Naive thymus-derived CD4-positive, alpha-beta T cell (primary cell): ENCODE data around the gene DHRS7B. TPM values are rescaled to one million over a fixed set of nuclear protein-coding genes. Genes with fewer than 3 reads are reported as not detected.
"Not testable (repeated sequence)": the region's sequence is repeated elsewhere in the genome, so short reads cannot be mapped to it uniquely, and the experiment has no call there.

Experiments used
- ATAC-seq: fragments of 150-1000 bp; cut with Tn5 transposase; 2 replicates; pipeline ENCODE4 v1.10.0; 2021; ENCODE audit warnings: mild to moderate bottlenecking, moderate library complexity
- CTCF ChIA-PET: fragments of 350-600 bp; sonication (Branson Sonifier 250); formaldehyde crosslinking; loops from one replicate; lab custom pipeline; 2021; ENCODE audit warnings: antibody characterized with exemption; lab: Charles Lee
- POLR2A ChIA-PET: fragments of 350-600 bp; sonication (Branson Sonifier 250); formaldehyde crosslinking; loops from one replicate; lab custom pipeline; 2021; ENCODE audit warnings: antibody characterized with exemption, inconsistent platforms; lab: Charles Lee
- DNase-seq, 9 donors: peaks; one replicate each; pipeline versions ENCODE4 v3.0.0 to v3.0.0-alpha.2; 2020 to 2022; ENCODE audit warnings: mixed read lengths in 1 of 9
- H3K27ac ChIP-seq: one replicate; pipeline ENCODE4 v1.7.0; 2013; ENCODE audit warnings: mild to moderate bottlenecking, low read depth, low read length, moderate library complexity
- H3K27me3 ChIP-seq, 2 donors: one replicate each; pipeline ENCODE4 v1.7.0; 2013; ENCODE audit warnings: low read length in 2 of 2, mild to moderate bottlenecking in 2 of 2, moderate library complexity in 2 of 2; ENCODE audit not compliant: control insufficient read depth in 2 of 2, insufficient read depth in 2 of 2
- H3K36me3 ChIP-seq, 3 experiments: 1 replicate in 2 of 3; 2 replicates in 1 of 3; pipeline ENCODE4 v1.7.0; 2013; ENCODE audit warnings: low read length in 3 of 3, mild to moderate bottlenecking in 3 of 3, moderate library complexity in 1 of 3; ENCODE audit not compliant: insufficient read depth in 3 of 3, control insufficient read depth in 2 of 3
- H3K4me1 ChIP-seq, 2 donors: one replicate each; pipeline ENCODE4 v1.7.0; 2013; ENCODE audit warnings: low read length in 2 of 2, mild to moderate bottlenecking in 2 of 2, moderate library complexity in 1 of 2; ENCODE audit not compliant: control insufficient read depth in 2 of 2, insufficient read depth in 2 of 2
- H3K4me3 ChIP-seq: 2 replicates; pipeline ENCODE4 v1.7.0; 2013; ENCODE audit warnings: mild to moderate bottlenecking, low read length
- H3K9me3 ChIP-seq, 3 experiments: 1 replicate in 2 of 3; 2 replicates in 1 of 3; pipeline ENCODE4 v1.7.0; 2013; ENCODE audit warnings: low read length in 3 of 3; ENCODE audit not compliant: control insufficient read depth in 2 of 3
- H3K27ac Mint-ChIP-seq, 9 donors: one replicate each; pipeline ENCODE4 v1.8.0; 2020 to 2022; ENCODE audit warnings: mixed read lengths in 9 of 9, mild to moderate bottlenecking in 8 of 9, moderate library complexity in 5 of 9, inconsistent platforms in 2 of 9
- H3K27me3 Mint-ChIP-seq, 5 donors: one replicate each; pipeline ENCODE4 v1.8.0; 2021 to 2022; ENCODE audit warnings: mixed read lengths in 5 of 5, mild to moderate bottlenecking in 1 of 5
- H3K36me3 Mint-ChIP-seq, 5 donors: one replicate each; pipeline ENCODE4 v1.8.0; 2020 to 2022; ENCODE audit warnings: mixed read lengths in 5 of 5, mild to moderate bottlenecking in 3 of 5, inconsistent platforms in 1 of 5
- H3K4me1 Mint-ChIP-seq, 7 donors: one replicate each; pipeline ENCODE4 v1.8.0; 2020 to 2022; ENCODE audit warnings: mixed read lengths in 7 of 7, mild to moderate bottlenecking in 3 of 7, inconsistent platforms in 1 of 7
- H3K4me3 Mint-ChIP-seq, 10 donors: one replicate each; pipeline ENCODE4 v1.8.0; 2020 to 2022; ENCODE audit warnings: mild to moderate bottlenecking in 10 of 10, mixed read lengths in 10 of 10, moderate library complexity in 6 of 10, inconsistent platforms in 2 of 10
- H3K9me3 Mint-ChIP-seq, 11 donors: one replicate each; pipeline ENCODE4 v1.8.0; 2020 to 2022; ENCODE audit warnings: mixed read lengths in 11 of 11, mild to moderate bottlenecking in 4 of 11, inconsistent platforms in 1 of 11, moderate library complexity in 1 of 11
- intact Hi-C, 2 donors: fragments of 100-400 bp; cut with micrococcal nuclease; formaldehyde crosslinking; loops; one replicate each; pipeline ENCODE4 v1.15.1; 2023
- polyA plus RNA-seq, 2 donors: library from polyadenylated mRNA; unstranded; fragments of 300-500 nt; fragmentation: Illumina TruSeq; gene quantifications; one replicate each; pipeline ENCODE4 v1.2.3, GENCODE V29; 2021
- total RNA-seq, 6 experiments: library from RNA in 5 of 6; stranded (reverse) in 5 of 6; gene quantifications; 1 replicate in 5 of 6; 2 replicates in 1 of 6; pipeline ENCODE4 v1.2.3 and lab custom pipeline; 2021 to 2026

The DHRS7B gene
- total and polyA plus RNA-seq, 7 experiments from 2014 or later = 5.9 to 15.1 (median 10.0) TPM

- H3K36me3 Mint-ChIP-seq, H3K9me3 ChIP-seq, CTCF ChIA-PET, H3K4me3 ChIP-seq, H3K36me3 ChIP-seq, POLR2A ChIA-PET, ATAC-seq, H3K9me3 Mint-ChIP-seq, DNase-seq, H3K27ac Mint-ChIP-seq, H3K27me3 ChIP-seq, H3K4me1 ChIP-seq, H3K27ac ChIP-seq, H3K4me1 Mint-ChIP-seq, intact Hi-C loops: not testable (repeated sequence)
- Mint-ChIP-seq H3K4me3 (peak overlapping the region in 2 of 10 donors; percentile 60 to 75), H3K27me3 (peaks cover 0 to 14% (median 5%) of the 10 kb centered on the region in 5 donors)
Observed at GRCh38 chr17:21085280-21085679, 41.5 kb upstream of the DHRS7B start.

- Mint-ChIP-seq H3K27me3 (peaks cover 0 to 14% (median 5%) of the 10 kb centered on the region in 5 donors), H3K27ac (no peak overlapping the region), H3K4me3 (peak overlapping the region in 3 of 10 donors; percentile 45 to 75 (median 60)), H3K9me3 (peaks cover 0 to 5% (median 0%) of the 10 kb centered on the region in 11 donors), H3K36me3 (peaks cover 0 to 4% (median 0%) of the 10 kb centered on the region in 5 donors), H3K4me1 (peaks cover 0 to 1% (median 0%) of the 10 kb centered on the region in 7 donors)
- POLR2A ChIA-PET = no interaction called here
- no peaks in the 10 kb centered on the region for H3K9me3 ChIP-seq
- DNase-seq (no peak), ATAC-seq (no peak)
- no peak overlapping the region for H3K27ac ChIP-seq
- H3K4me1 ChIP-seq = no peaks in the 10 kb centered on the region
- intact Hi-C loops = no loop called here
- no peaks in the 10 kb centered on the region for H3K27me3 ChIP-seq
- no peak overlapping the region for H3K4me3 ChIP-seq
- CTCF ChIA-PET = no interaction called here
- no peaks in the 10 kb centered on the region for H3K36me3 ChIP-seq
Observed at GRCh38 chr17:21085707-21086106, 41.1 kb upstream of the DHRS7B start.

DNA sequence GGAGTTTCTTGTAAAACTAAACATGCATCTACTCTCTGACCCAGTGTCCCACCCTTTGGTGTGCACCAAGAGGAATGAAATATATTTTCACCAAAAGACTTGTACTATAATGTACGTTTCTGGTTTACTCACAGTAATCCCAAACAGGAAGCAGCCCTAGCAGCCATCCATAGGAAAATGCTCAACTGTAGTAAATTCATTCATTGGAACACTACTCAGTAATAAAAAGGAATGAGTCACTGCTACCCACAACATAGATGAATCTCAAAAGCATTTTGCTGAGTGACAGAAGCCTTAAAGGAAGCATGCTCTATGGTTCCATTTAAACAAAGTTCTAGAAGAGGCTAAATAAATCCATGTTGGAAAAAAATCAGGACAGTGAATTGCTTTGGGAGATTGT, 37.6 kb upstream of the DHRS7B start:
- Histone ChIP-seq H3K27me3 (no peaks in the 10 kb centered on the region), H3K4me1 (no peaks in the 10 kb centered on the region), H3K27ac (no peak overlapping the region), H3K36me3 (no peaks in the 10 kb centered on the region), H3K4me3 (no peak overlapping the region), H3K9me3 (no peaks in the 10 kb centered on the region)
- no peaks in the 10 kb centered on the region for H3K36me3 Mint-ChIP-seq
- H3K4me3 Mint-ChIP-seq = no peak overlapping the region
- intact Hi-C loops = no loop called here
- DNase-seq = no peak
- ChIA-PET CTCF (no interaction called here), POLR2A (no interaction called here)
- no peak for ATAC-seq
- H3K4me1 Mint-ChIP-seq = no peaks in the 10 kb centered on the region
- no peak overlapping the region for H3K27ac Mint-ChIP-seq
- peaks cover 0 to 11% (median 5%) of the 10 kb centered on the region in 5 donors for H3K27me3 Mint-ChIP-seq
- H3K9me3 Mint-ChIP-seq = peaks cover 0 to 3% (median 0%) of the 10 kb centered on the region in 11 donors

DNA sequence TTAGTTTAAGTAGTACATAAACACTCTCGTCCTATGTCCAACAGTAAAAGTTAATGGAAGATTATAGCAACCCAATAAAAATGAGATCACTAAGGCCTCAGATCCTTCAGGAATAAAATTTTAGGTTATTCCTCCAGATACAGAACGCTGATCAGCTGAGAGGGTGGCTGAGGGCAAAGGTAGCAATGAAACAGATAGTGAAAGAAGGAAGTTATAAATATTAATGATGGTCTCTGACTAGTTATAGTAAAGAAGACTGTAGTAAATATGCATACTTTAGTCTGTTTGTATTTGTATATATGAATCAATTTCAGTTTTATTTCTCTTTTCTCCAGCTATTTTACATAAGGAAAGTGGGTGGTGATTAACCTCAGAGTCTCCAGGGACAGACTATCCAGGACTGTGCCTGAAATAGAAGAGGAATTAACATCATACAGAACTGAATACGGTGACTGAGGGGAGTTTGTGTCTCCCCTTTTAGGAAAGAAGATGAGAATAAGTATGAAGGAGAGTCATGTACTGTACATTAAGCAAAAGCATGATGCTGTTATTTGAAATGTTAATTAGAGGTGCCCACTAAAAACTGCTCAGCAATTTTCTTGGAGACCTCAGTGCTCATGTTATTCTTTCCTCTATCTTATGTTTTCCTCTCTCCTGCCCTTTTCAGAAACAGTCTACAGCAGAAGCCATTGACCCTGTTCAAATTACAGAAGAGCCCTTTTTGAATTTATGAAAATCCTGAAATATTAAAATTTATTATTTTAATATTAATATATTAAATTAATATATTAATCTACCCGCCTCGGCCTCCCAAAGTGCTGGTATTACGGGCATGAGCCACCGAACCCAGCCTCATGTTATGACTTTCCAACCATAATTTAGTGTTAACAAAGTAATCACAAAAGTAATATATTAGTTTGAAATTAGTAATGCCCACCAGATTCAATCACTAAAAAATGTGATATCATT, 36.5 kb upstream of the DHRS7B start:
- Histone ChIP-seq H3K36me3 (no peaks in the 10 kb centered on the region), H3K4me3 (no peak overlapping the region), H3K4me1 (no peaks in the 10 kb centered on the region), H3K27me3 (no peaks in the 10 kb centered on the region), H3K27ac (no peak overlapping the region), H3K9me3 (no peaks in the 10 kb centered on the region)
- peaks cover 0 to under 1% (median 0%) of the 10 kb centered on the region in 11 donors for H3K9me3 Mint-ChIP-seq
- intact Hi-C loops = no loop called here
- POLR2A ChIA-PET = interaction anchor here (0.5 kb wide), 1 partner anchor 57 kb away, joined by 3 read pairs; no protein-coding TSS in a partner anchor
- H3K36me3 Mint-ChIP-seq = no peaks in the 10 kb centered on the region
- H3K4me3 Mint-ChIP-seq = no peak overlapping the region
- peaks cover 0 to 4% (median 0%) of the 10 kb centered on the region in 5 donors for H3K27me3 Mint-ChIP-seq
- CTCF ChIA-PET = no interaction called here
- no peak overlapping the region for H3K27ac Mint-ChIP-seq
- no peak for DNase-seq
- no peak for ATAC-seq
- H3K4me1 Mint-ChIP-seq = no peaks in the 10 kb centered on the region

DNA sequence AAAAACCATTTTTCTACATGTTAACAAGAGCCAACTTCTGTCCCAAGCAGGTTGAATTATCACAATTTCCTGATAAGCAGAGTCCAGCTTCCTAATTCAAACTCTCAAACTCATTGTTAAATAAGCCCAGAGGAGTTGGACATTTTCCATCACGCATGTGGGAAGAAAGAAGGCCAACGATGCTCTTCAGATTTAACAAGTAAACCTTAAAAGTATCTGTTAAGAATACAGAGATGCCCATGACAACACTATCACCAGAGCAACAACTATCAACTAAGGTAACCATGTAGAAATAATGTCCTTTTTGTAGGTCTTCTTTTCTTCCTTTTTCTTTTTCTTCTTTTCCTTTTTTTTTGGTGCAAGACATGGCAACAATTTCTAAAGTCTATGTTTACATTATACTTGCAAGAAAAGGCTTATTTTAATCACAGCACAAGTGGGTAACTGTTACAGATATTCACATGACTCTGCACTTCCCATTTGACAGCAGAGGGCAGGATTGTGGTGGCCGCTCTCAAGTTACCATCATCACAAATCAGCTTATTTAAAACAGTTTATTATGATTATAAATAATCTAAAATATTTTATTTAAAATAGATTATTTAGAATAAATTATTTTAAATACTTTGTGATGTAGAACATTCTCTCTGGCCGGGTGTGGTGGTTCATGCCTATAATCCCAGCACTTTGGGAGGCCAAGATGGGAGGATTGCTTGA, 35.7 kb upstream of the DHRS7B start:
- no peaks in the 10 kb centered on the region for H3K9me3 Mint-ChIP-seq
- intact Hi-C loops = no loop called here
- H3K4me1 Mint-ChIP-seq = no peaks in the 10 kb centered on the region
- ChIA-PET CTCF (no interaction called here), POLR2A (no interaction called here)
- Histone ChIP-seq H3K27ac (no peak overlapping the region), H3K4me1 (no peaks in the 10 kb centered on the region), H3K36me3 (no peaks in the 10 kb centered on the region), H3K4me3 (no peak overlapping the region), H3K27me3 (no peaks in the 10 kb centered on the region), H3K9me3 (no peaks in the 10 kb centered on the region)
- peaks cover 0 to 2% (median 0%) of the 10 kb centered on the region in 5 donors for H3K27me3 Mint-ChIP-seq
- H3K36me3 Mint-ChIP-seq = no peaks in the 10 kb centered on the region
- no peak for DNase-seq
- no peak for ATAC-seq
- no peak overlapping the region for H3K27ac Mint-ChIP-seq
- no peak overlapping the region for H3K4me3 Mint-ChIP-seq

GRCh38 chr17:21094298-21094704, 32.5 kb upstream of the DHRS7B start:
- POLR2A ChIA-PET = interaction anchor here (1.3 kb wide), 1 partner anchor 14 kb away, joined by 4 read pairs; no protein-coding TSS in a partner anchor
- CTCF ChIA-PET = interaction anchor here (0.7 kb wide), 1 partner anchor 186 kb away, joined by 3 read pairs; no protein-coding TSS in a partner anchor
- peaks cover 0 to 4% of the 10 kb centered on the region in 2 donors for H3K4me1 ChIP-seq
- H3K9me3 ChIP-seq = no peaks in the 10 kb centered on the region
- H3K27me3 ChIP-seq = no peaks in the 10 kb centered on the region
- H3K27ac ChIP-seq = no peak overlapping the region
- Mint-ChIP-seq H3K4me3 (no peak overlapping the region), H3K9me3 (no peaks in the 10 kb centered on the region), H3K4me1 (peaks cover 8 to 17% (median 11%) of the 10 kb centered on the region in 7 donors), H3K36me3 (no peaks in the 10 kb centered on the region), H3K27ac (no peak overlapping the region), H3K27me3 (no peaks in the 10 kb centered on the region)
- no peaks in the 10 kb centered on the region for H3K36me3 ChIP-seq
- ATAC-seq = no peak
- intact Hi-C loops = no loop called here
- DNase-seq = no peak
- H3K4me3 ChIP-seq = no peak overlapping the region
